Mesenchymal stem cell (in vitro differentiated cells and primary cell): Measurements from ENCODE around the gene TBC1D22A.

Experiments used
- DNase-seq: peaks from one replicate; pipeline ENCODE4 v3.0.0-alpha.2; 2013
- H2AFZ ChIP-seq: one replicate; pipeline ENCODE4 v1.6.1; 2013; ENCODE audit warnings: low read depth, mild to moderate bottlenecking, control low read depth, inconsistent platforms, low read length, moderate library complexity
- H2AK5ac ChIP-seq: 2 replicates; pipeline ENCODE4 v1.6.1; 2013; ENCODE audit warnings: low read length, moderate library complexity, mild to moderate bottlenecking, inconsistent platforms; ENCODE audit not compliant: severe bottlenecking
- H2BK120ac ChIP-seq: one replicate; pipeline ENCODE4 v1.6.1; 2013; ENCODE audit warnings: low read depth, mild to moderate bottlenecking, inconsistent platforms, low read length, moderate library complexity
- H2BK12ac ChIP-seq, 2 experiments: one replicate each; pipeline ENCODE4 v1.6.1; 2013; ENCODE audit warnings: inconsistent platforms in 2 of 2, low read length in 2 of 2, mild to moderate bottlenecking in 2 of 2, moderate library complexity in 2 of 2, control low read depth in 1 of 2
- H2BK15ac ChIP-seq: one replicate; pipeline ENCODE4 v1.6.1; 2013; ENCODE audit warnings: mild to moderate bottlenecking, low read depth, inconsistent platforms; ENCODE audit not compliant: poor library complexity, severe bottlenecking
- H2BK5ac ChIP-seq: 2 replicates; pipeline ENCODE4 v1.6.1; 2013; ENCODE audit warnings: low read depth, mild to moderate bottlenecking, low read length, control low read depth, inconsistent platforms; ENCODE audit not compliant: poor library complexity, severe bottlenecking
- H3K14ac ChIP-seq, 2 experiments: one replicate each; pipeline ENCODE4 v1.6.1; 2013; ENCODE audit warnings: inconsistent platforms in 2 of 2, low read length in 2 of 2, control low read depth in 1 of 2, mild to moderate bottlenecking in 1 of 2, moderate library complexity in 1 of 2
- H3K18ac ChIP-seq, 2 experiments: one replicate each; pipeline ENCODE4 v1.6.1; 2013; ENCODE audit warnings: inconsistent platforms in 2 of 2, low read length in 2 of 2, control low read depth in 1 of 2, low read depth in 1 of 2, mild to moderate bottlenecking in 1 of 2
- H3K23ac ChIP-seq, 2 experiments: one replicate each; pipeline ENCODE4 v1.6.1; 2013; ENCODE audit warnings: inconsistent platforms in 2 of 2, low read length in 2 of 2, mild to moderate bottlenecking in 2 of 2, moderate library complexity in 2 of 2, control low read depth in 1 of 2
- H3K27ac ChIP-seq: 2 replicates; pipeline ENCODE4 v1.5.1; 2013; ENCODE audit warnings: mild to moderate bottlenecking, moderate library complexity, low read length, control low read depth, inconsistent platforms; ENCODE audit not compliant: poor library complexity, severe bottlenecking
- H3K27me3 ChIP-seq, 2 experiments: 2 replicates each; pipeline versions ENCODE4 v1.6.1 to v1.7.0; 2013; ENCODE audit warnings: low read length in 2 of 2, mild to moderate bottlenecking in 2 of 2, moderate library complexity in 2 of 2, control low read depth in 1 of 2, inconsistent platforms in 1 of 2; ENCODE audit not compliant: control insufficient read depth in 1 of 2, insufficient read depth in 1 of 2
- H3K36me3 ChIP-seq, 2 experiments: 2 replicates each; pipeline versions ENCODE4 v1.6.1 to v1.7.0; 2013; ENCODE audit warnings: low read length in 2 of 2, control low read depth in 1 of 2, inconsistent platforms in 1 of 2, low read depth in 1 of 2, mild to moderate bottlenecking in 1 of 2; ENCODE audit not compliant: insufficient read depth in 2 of 2, control insufficient read depth in 1 of 2
- H3K4ac ChIP-seq, 2 experiments: one replicate each; pipeline ENCODE4 v1.6.1; 2013; ENCODE audit warnings: inconsistent platforms in 2 of 2, low read length in 2 of 2, mild to moderate bottlenecking in 2 of 2, moderate library complexity in 2 of 2, control low read depth in 1 of 2, low read depth in 1 of 2
- H3K4me1 ChIP-seq: 2 replicates; pipeline ENCODE4 v1.6.1; 2013; ENCODE audit warnings: low read depth, low read length, control low read depth; ENCODE audit not compliant: control insufficient read depth, insufficient read depth
- H3K4me2 ChIP-seq: 2 replicates; pipeline ENCODE4 v1.6.1; 2013; ENCODE audit warnings: low read length, mild to moderate bottlenecking, inconsistent platforms; ENCODE audit not compliant: poor library complexity, severe bottlenecking
- H3K4me3 ChIP-seq, 2 experiments: 2 replicates each; pipeline versions ENCODE4 v1.5.1 to v1.7.0; 2013; ENCODE audit warnings: low read length in 2 of 2, mild to moderate bottlenecking in 2 of 2, control low read depth in 1 of 2, low read depth in 1 of 2; ENCODE audit not compliant: insufficient read depth in 1 of 2
- H3K79me1 ChIP-seq: replicated peaks from 2 replicates; pipeline ENCODE4 v1.6.1; 2013; ENCODE audit warnings: mild to moderate bottlenecking, control low read depth, low read length, inconsistent platforms; ENCODE audit not compliant: poor library complexity, severe bottlenecking
- H3K9ac ChIP-seq: 2 replicates; pipeline ENCODE4 v1.7.0; 2013; ENCODE audit warnings: mild to moderate bottlenecking, low read length, moderate library complexity
- H3K9me3 ChIP-seq: 2 replicates; pipeline ENCODE4 v1.7.0; 2013; ENCODE audit warnings: mild to moderate bottlenecking, low read length; ENCODE audit not compliant: control insufficient read depth
- H4K8ac ChIP-seq: one replicate; pipeline ENCODE4 v1.6.1; 2013; ENCODE audit warnings: inconsistent platforms, mild to moderate bottlenecking, low read length, moderate library complexity
- H4K91ac ChIP-seq: one replicate; pipeline ENCODE4 v1.6.1; 2013; ENCODE audit warnings: mild to moderate bottlenecking, low read length, inconsistent platforms
- WGBS: methylation state at CpG from one replicate; pipeline ENCODE4 v1.1.7; 2013; ENCODE audit warnings: mixed read lengths; 5-methylcytosine and 5-hydroxymethylcytosine counted together

TBC1D22A gene

DNA sequence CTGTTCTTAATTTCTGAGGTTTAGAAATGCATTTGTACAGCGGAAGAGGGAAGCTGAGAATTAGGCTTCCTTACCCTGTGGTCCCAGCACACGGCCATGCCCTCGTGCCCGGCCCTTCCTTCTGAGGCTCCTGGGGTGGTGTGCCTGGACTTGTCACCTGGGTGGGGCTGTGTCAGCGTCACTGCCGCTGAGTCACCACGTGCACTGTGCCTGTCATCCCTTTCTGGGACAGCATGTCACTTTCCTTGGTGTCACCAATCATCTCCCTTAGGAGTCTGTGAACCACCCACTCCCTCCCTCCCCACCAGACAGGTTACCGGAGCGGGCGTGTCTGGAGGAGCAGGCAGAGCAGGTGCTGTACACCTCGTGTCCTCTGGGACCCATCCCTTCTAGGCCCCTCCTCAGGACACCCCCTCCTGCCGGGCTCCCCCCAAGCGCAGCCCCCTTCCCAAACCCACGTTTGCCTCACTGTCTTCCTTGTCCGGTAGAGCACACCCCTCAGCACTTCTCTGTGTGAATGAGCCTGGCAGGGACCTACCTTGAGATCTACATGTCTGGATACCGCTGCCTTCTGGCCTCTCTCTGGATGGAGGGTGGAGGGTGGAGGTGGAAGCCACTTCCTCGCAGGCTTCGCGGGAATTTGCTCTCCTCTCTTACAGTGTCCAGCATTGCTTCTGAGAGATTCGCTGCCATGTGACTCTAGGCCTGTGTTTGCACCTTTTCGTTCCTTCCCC is 367.6 kb downstream of the TBC1D22A start:
- peak overlapping the region; percentile 20 for H4K91ac ChIP-seq
- H3K27ac ChIP-seq = no peak overlapping the region
- no peak overlapping the region for H3K4ac ChIP-seq
- no peak overlapping the region for H2BK12ac ChIP-seq
- H2BK120ac ChIP-seq = no peak overlapping the region
- no peak overlapping the region for H3K4me3 ChIP-seq
- H2BK15ac ChIP-seq = no peak overlapping the region
- no peaks in the 10 kb centered on the region for H3K9me3 ChIP-seq
- H3K14ac ChIP-seq = no peak overlapping the region
- peaks cover 5% of the 10 kb centered on the region for H3K4me1 ChIP-seq
- DNase-seq = no peak
- H2AK5ac ChIP-seq = no peak overlapping the region
- no peak overlapping the region for H3K4me2 ChIP-seq
- H4K8ac ChIP-seq = peak overlapping the region; percentile 15
- H2AFZ ChIP-seq = no peak overlapping the region
- H3K9ac ChIP-seq = no peak overlapping the region
- H3K23ac ChIP-seq = no peak overlapping the region
- H2BK5ac ChIP-seq = no peak overlapping the region
- H3K18ac ChIP-seq = no peak overlapping the region
- no peaks in the 10 kb centered on the region for H3K27me3 ChIP-seq
- 87% methylated on average over 21 of the region's 21 CpGs for WGBS
- H3K36me3 ChIP-seq = peaks cover 5 to 14% of the 10 kb centered on the region in 2 experiments
- no peaks in the 10 kb centered on the region for H3K79me1 ChIP-seq

GRCh38 chr22:47130883-47131631 is 368.6 kb downstream of the TBC1D22A start:
- Histone ChIP-seq H3K18ac (no peak overlapping the region), H2BK120ac (no peak overlapping the region)
- 89% methylated on average over 15 of the region's 16 CpGs for WGBS

DNA sequence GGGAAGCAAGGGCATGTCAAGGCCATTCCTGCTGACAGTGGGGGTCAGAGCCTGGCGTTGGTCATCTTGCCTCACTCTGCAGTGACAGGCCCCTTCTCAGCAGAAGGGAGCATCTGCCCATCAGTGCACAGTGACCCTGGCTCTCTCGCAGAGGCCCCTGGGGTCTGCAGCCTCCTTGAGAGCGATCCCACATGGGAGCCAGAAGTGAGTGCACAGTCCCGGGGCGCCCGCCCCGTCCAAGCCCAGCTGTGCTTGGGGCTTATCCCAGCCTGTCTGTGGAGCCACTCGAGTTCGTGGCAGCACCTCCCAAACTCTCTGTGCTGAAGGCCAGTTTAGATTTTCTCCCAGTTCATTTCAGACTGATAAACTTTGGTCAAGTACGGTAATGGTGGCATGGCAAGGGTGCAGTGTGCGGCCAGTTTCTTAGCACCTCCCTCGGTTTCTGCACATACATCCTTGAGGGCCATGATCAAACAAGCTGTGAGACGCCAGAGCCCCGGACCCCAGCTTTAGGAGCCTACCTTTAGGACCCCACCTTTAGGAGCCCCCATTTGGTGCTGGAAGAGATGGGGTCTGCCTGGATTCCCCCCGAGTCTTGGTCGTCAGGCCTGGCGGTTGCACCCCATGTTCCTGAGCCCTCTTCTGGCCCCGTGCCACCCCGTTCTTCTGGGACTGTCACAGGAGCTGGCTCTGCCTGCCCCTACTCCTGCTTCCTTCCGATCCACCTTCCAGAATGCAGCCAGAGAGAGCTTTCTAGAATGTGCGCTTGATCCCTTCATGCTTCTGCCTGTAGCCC is 369.4 kb downstream of the TBC1D22A start:
- 98% methylated on average over 21 of the region's 21 CpGs for WGBS
- no peak overlapping the region for H3K18ac ChIP-seq
- no peak overlapping the region for H2BK12ac ChIP-seq
- H2AK5ac ChIP-seq = no peak overlapping the region
- DNase-seq = no peak
- H3K4me1 ChIP-seq = peaks cover 5% of the 10 kb centered on the region
- H3K4me3 ChIP-seq = no peak overlapping the region
- no peak overlapping the region for H4K8ac ChIP-seq
- no peak overlapping the region for H4K91ac ChIP-seq
- no peak overlapping the region for H2AFZ ChIP-seq
- no peak overlapping the region for H2BK120ac ChIP-seq
- H2BK5ac ChIP-seq = no peak overlapping the region
- H3K36me3 ChIP-seq = peaks cover 5 to 14% of the 10 kb centered on the region in 2 experiments
- no peaks in the 10 kb centered on the region for H3K27me3 ChIP-seq
- H3K4me2 ChIP-seq = no peak overlapping the region
- H3K9ac ChIP-seq = no peak overlapping the region
- H2BK15ac ChIP-seq = no peak overlapping the region
- H3K23ac ChIP-seq = no peak overlapping the region
- H3K4ac ChIP-seq = no peak overlapping the region
- no peak overlapping the region for H3K27ac ChIP-seq
- H3K79me1 ChIP-seq = no peaks in the 10 kb centered on the region
- H3K9me3 ChIP-seq = no peaks in the 10 kb centered on the region
- H3K14ac ChIP-seq = no peak overlapping the region

More at GRCh38 chr22:47130883-47131631, 368.6 kb downstream of the TBC1D22A start:
- Histone ChIP-seq H3K79me1 (no peaks in the 10 kb centered on the region), H4K8ac (no peak overlapping the region), H3K4me3 (no peak overlapping the region), H3K27ac (no peak overlapping the region), H4K91ac (no peak overlapping the region), H3K4me1 (peaks cover 5% of the 10 kb centered on the region), H3K23ac (no peak overlapping the region), H2AK5ac (no peak overlapping the region), H3K9ac (no peak overlapping the region), H2BK12ac (no peak overlapping the region), H2AFZ (no peak overlapping the region), H3K36me3 (peaks cover 5 to 14% of the 10 kb centered on the region in 2 experiments), H2BK5ac (no peak overlapping the region), H2BK15ac (no peak overlapping the region), H3K27me3 (no peaks in the 10 kb centered on the region), H3K4me2 (no peak overlapping the region), H3K4ac (no peak overlapping the region), H3K9me3 (no peaks in the 10 kb centered on the region), H3K14ac (no peak overlapping the region)
- no peak for DNase-seq

GRCh38 chr22:47132428-47132825 is 370.0 kb downstream of the TBC1D22A start:
- no peak overlapping the region for H2AFZ ChIP-seq
- 78% methylated on average over 13 of the region's 13 CpGs for WGBS
- H3K9ac ChIP-seq = no peak overlapping the region
- H3K4me1 ChIP-seq = peaks cover 5% of the 10 kb centered on the region
- no peaks in the 10 kb centered on the region for H3K9me3 ChIP-seq
- no peak overlapping the region for H3K23ac ChIP-seq
- H3K18ac ChIP-seq = no peak overlapping the region
- no peak overlapping the region for H2BK120ac ChIP-seq
- H3K4me2 ChIP-seq = no peak overlapping the region
- no peak overlapping the region for H2AK5ac ChIP-seq
- no peak overlapping the region for H4K8ac ChIP-seq
- DNase-seq = no peak
- H3K14ac ChIP-seq = peak overlapping the region in 1 of 2 experiments; percentile 14
- H3K27ac ChIP-seq = no peak overlapping the region
- H2BK15ac ChIP-seq = no peak overlapping the region
- no peak overlapping the region for H2BK5ac ChIP-seq
- no peak overlapping the region for H2BK12ac ChIP-seq
- no peak overlapping the region for H3K4me3 ChIP-seq
- no peaks in the 10 kb centered on the region for H3K79me1 ChIP-seq
- H4K91ac ChIP-seq = no peak overlapping the region
- peaks cover 5 to 14% of the 10 kb centered on the region in 2 experiments for H3K36me3 ChIP-seq
- H3K4ac ChIP-seq = no peak overlapping the region
- no peaks in the 10 kb centered on the region for H3K27me3 ChIP-seq
